ENCODE measurements around the gene CLIC4.

The CLIC4 gene

GRCh38 chr1:24742090-24742938, 2.9 kb upstream of the CLIC4 start:
- Histone ChIP-seq H3K4me2 (ENCODE audit: low read depth, low read length, poor library complexity, severe bottlenecking) (peak overlapping the region; percentile 51), H3K27me3 (ENCODE audit: insufficient read depth, low read length, poor library complexity, severe bottlenecking) (no peaks in the 10 kb centered on the region), H2AFZ (ENCODE audit: low read length) (peak overlapping the region; percentile 89), H3K4me1 (ENCODE audit: insufficient read depth, low read length, poor library complexity, severe bottlenecking) (peaks cover 30% of the 10 kb centered on the region), H3K9me3 (ENCODE audit: insufficient read depth, low read depth, low read length) (no peaks in the 10 kb centered on the region), H4K20me1 (ENCODE audit: insufficient read depth, low read length, poor library complexity, severe bottlenecking) (peaks cover 10% of the 10 kb centered on the region), H3K79me2 (ENCODE audit: insufficient read depth, low read length) (peaks cover 21% of the 10 kb centered on the region), H3F3A (ENCODE audit: low read depth) (no peaks in the 10 kb centered on the region), H3K9ac (ENCODE audit: low read depth, low read length, poor library complexity, severe bottlenecking) (peak overlapping the region; percentile 8), H3K4me3 (ENCODE audit: low read length, poor library complexity, severe bottlenecking) (peak overlapping the region; percentile 21), H3K9me2 (replicated peaks; ENCODE audit: low read depth, low read length) (no peaks in the 10 kb centered on the region), H3K36me3 (ENCODE audit: insufficient read depth, low read length) (no peaks in the 10 kb centered on the region)
- no peak for TF ChIP-seq CTCF (conservative IDR thresholded peaks at IDR 0.05; ENCODE audit: low read length)
- TF ChIP-seq EZH2phosphoT487 (IDR thresholded peaks at IDR 0.05; ENCODE audit: borderline replicate concordance), result no peak

- Histone ChIP-seq H3K9me3 (ENCODE audit: insufficient read depth, low read depth, low read length) (no peaks in the 10 kb centered on the region), H3K4me1 (ENCODE audit: insufficient read depth, low read length, poor library complexity, severe bottlenecking) (peaks cover 37% of the 10 kb centered on the region), H3K79me2 (ENCODE audit: insufficient read depth, low read length) (peaks cover 34% of the 10 kb centered on the region), H3F3A (ENCODE audit: low read depth) (no peaks in the 10 kb centered on the region), H3K36me3 (ENCODE audit: insufficient read depth, low read length) (no peaks in the 10 kb centered on the region), H3K4me2 (ENCODE audit: low read depth, low read length, poor library complexity, severe bottlenecking) (peak overlapping the region; percentile 51), H3K9me2 (replicated peaks; ENCODE audit: low read depth, low read length) (no peaks in the 10 kb centered on the region), H3K27me3 (ENCODE audit: insufficient read depth, low read length, poor library complexity, severe bottlenecking) (no peaks in the 10 kb centered on the region), H2AFZ (ENCODE audit: low read length) (peak overlapping the region; percentile 53; the same call in 1 of the 2 replicates), H3K9ac (ENCODE audit: low read depth, low read length, poor library complexity, severe bottlenecking) (peak overlapping the region; percentile 16), H3K4me3 (ENCODE audit: low read length, poor library complexity, severe bottlenecking) (no peak overlapping the region), H4K20me1 (ENCODE audit: insufficient read depth, low read length, poor library complexity, severe bottlenecking) (peaks cover 22% of the 10 kb centered on the region)
- no peak for TF ChIP-seq EZH2phosphoT487 (IDR thresholded peaks at IDR 0.05; ENCODE audit: borderline replicate concordance)
- TF ChIP-seq CTCF (conservative IDR thresholded peaks at IDR 0.05; ENCODE audit: low read length), result no peak
Measured at GRCh38 chr1:24743404-24744211, 1.6 kb upstream of the CLIC4 start.

- TF ChIP-seq EZH2phosphoT487 (IDR thresholded peaks at IDR 0.05; ENCODE audit: borderline replicate concordance) (no peak), CTCF (conservative IDR thresholded peaks at IDR 0.05; ENCODE audit: low read length) (no peak)
- Histone ChIP-seq H3K27me3 (ENCODE audit: insufficient read depth, low read length, poor library complexity, severe bottlenecking) (no peaks in the 10 kb centered on the region), H3K4me1 (ENCODE audit: insufficient read depth, low read length, poor library complexity, severe bottlenecking) (peaks cover 54% of the 10 kb centered on the region), H3K36me3 (ENCODE audit: insufficient read depth, low read length) (no peaks in the 10 kb centered on the region), H3K9ac (ENCODE audit: low read depth, low read length, poor library complexity, severe bottlenecking) (peak overlapping the region; percentile 88), H3K79me2 (ENCODE audit: insufficient read depth, low read length) (peaks cover 57% of the 10 kb centered on the region), H3K9me3 (ENCODE audit: insufficient read depth, low read depth, low read length) (no peaks in the 10 kb centered on the region), H4K20me1 (ENCODE audit: insufficient read depth, low read length, poor library complexity, severe bottlenecking) (peaks cover 42% of the 10 kb centered on the region), H3F3A (ENCODE audit: low read depth) (no peaks in the 10 kb centered on the region), H2AFZ (ENCODE audit: low read length) (0 out of 2 replicates have a peak overlapping the region, but pooled peaks have one; percentile 50), H3K4me2 (ENCODE audit: low read depth, low read length, poor library complexity, severe bottlenecking) (peak overlapping the region; percentile 64), H3K4me3 (ENCODE audit: low read length, poor library complexity, severe bottlenecking) (peak overlapping the region; percentile 82), H3K9me2 (replicated peaks; ENCODE audit: low read depth, low read length) (no peaks in the 10 kb centered on the region)
Measured at GRCh38 chr1:24745711-24746413, 615 bp downstream of the CLIC4 start.
